Esophagus muscularis mucosa (tissue), 4 donors: Measurements from ENCODE around the gene POGK. TPM values are rescaled to one million over a fixed set of nuclear protein-coding genes. Genes with fewer than 3 reads are reported as not detected.

ENCODE experiments used
- DNase-seq: peaks from one replicate; pipeline ENCODE4 v3.0.0-alpha.2; 2017; ENCODE audit errors: extremely low spot score
- H3K27ac ChIP-seq, 4 donors: fragments of 200-600 bp; sonication (generic); replicated peaks in 1 of 4; 1 replicate in 3 of 4; 2 replicates in 1 of 4; pipeline ENCODE4 v1.5.1; 2016 to 2019; ENCODE audit warnings: mild to moderate bottlenecking in 1 of 4
- H3K27me3 ChIP-seq, 4 donors: fragments of 200-600 bp; sonication (generic); one replicate each; pipeline versions ENCODE4 v1.5.1 to v1.6.0; 2016 to 2019
- H3K36me3 ChIP-seq, 4 donors: fragments of 200-600 bp; sonication (generic); one replicate each; pipeline ENCODE4 v1.5.1; 2016 to 2019
- H3K4me1 ChIP-seq, 4 donors: fragments of 200-600 bp; sonication (generic); one replicate each; pipeline ENCODE4 v1.5.1; 2016 to 2019
- H3K4me3 ChIP-seq, 4 donors: fragments of 200-600 bp; sonication (generic); 1 replicate in 2 of 4; 2 replicates in 2 of 4; pipeline ENCODE4 v1.5.1; 2016 to 2019; ENCODE audit warnings: mild to moderate bottlenecking in 4 of 4, moderate library complexity in 1 of 4
- H3K9me3 ChIP-seq, 4 donors: fragments of 200-600 bp; sonication (generic); 1 replicate in 3 of 4; 2 replicates in 1 of 4; pipeline ENCODE4 v1.5.1; 2016 to 2019
- EP300 ChIP-seq: sonication (generic); formaldehyde crosslinking; IDR thresholded peaks from one replicate; pipeline ENCODE4 v1.6.1; 2017; ENCODE audit warnings: antibody characterized with exemption
- POLR2A ChIP-seq: fragments of 450-650 bp; IDR thresholded peaks from one replicate; pipeline ENCODE4 v1.6.1; 2017; ENCODE audit warnings: antibody characterized with exemption, moderate library complexity, mild to moderate bottlenecking, low read depth
- POLR2AphosphoS5 ChIP-seq, 2 donors: sonication (generic); formaldehyde crosslinking; IDR thresholded peaks; one replicate each; pipeline ENCODE4 v1.6.1; 2017; ENCODE audit warnings: antibody characterized with exemption in 2 of 2
- WGBS: methylation state at CpG from one replicate; pipeline ENCODE4 v1.1.5; 2018; 5-methylcytosine and 5-hydroxymethylcytosine counted together
- intact Hi-C: fragments of 100-400 bp; cut with DNase I; formaldehyde crosslinking; loops from one replicate; pipeline ENCODE4 v1.15.1; 2023
- total RNA-seq, 4 donors: library from RNA; depleted of rRNA; stranded (reverse); fragments of >200 nt; gene quantifications; one replicate each; pipeline versions ENCODE4 v1.1.0 to v1.2.1, GENCODE V29; 2016
- TF ChIP-seq, protein P1 (sequence below), 3 experiments: fragments of 200-600 bp in 2 of 3; fragments of 450-650 bp in 1 of 3; sonication (generic) in 2 of 3; IDR thresholded peaks; one replicate each; pipeline ENCODE4 v1.5.1; 2017 to 2019; ENCODE audit warnings: antibody characterized with exemption in 3 of 3, mild to moderate bottlenecking in 2 of 3, moderate library complexity in 1 of 3

POGK gene
- total RNA-seq, 4 donors from 2014 or later: 28.7 to 43.5 (median 36.4) TPM

DNA sequence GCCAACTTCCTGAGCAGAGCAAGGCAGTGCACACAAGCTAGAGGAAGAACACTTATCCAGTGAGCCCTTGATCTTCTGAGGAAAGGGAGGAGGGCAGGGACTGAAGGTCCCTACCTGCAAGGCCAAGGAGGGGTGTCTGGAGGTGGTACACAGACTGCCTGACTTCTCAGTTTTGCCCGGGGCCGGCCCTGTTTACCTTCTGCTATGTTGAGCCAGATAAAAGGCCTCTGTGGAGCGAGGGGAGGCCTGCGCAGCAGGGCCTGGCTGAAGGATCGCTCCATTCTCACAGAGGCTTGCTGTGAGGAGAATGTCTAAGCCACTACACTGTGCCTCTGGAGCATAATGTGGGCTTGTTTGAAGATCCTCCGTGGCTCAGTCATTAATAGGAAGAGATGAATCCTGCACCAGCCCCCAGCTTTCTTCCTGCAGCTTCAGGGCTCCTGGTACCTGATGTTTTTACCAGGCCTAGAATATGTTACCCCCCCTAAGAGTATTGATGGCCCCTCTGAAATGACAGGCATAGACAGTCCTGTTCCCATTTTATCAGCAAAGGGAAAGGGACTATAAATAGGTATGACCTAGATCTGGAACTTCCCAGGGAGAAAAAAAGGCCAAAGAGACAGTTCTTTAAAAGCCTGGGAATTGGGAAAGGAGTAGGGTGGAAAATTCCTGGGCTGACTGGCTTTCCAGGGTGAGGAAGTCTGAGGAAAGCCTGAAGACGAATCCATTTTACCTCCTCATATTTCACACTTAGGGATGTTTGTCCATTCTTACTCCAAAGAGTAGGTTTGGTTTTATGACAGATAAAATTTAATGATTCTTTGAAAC lies 4.7 kb downstream of the POGK start:
- Histone ChIP-seq H3K27me3 (no peaks in the 10 kb centered on the region), H3K27ac (peak overlapping the region; percentile 48 to 64 (median 57)), H3K9me3 (no peaks in the 10 kb centered on the region), H3K36me3 (peaks cover 21 to 80% (median 69%) of the 10 kb centered on the region in 4 donors), H3K4me3 (no peak overlapping the region), H3K4me1 (peaks cover 76 to 84% (median 81%) of the 10 kb centered on the region in 4 donors)
- no peak for DNase-seq
- WGBS: 74% methylated on average over 6 of the region's 7 CpGs
- TF ChIP-seq POLR2AphosphoS5 (IDR thresholded peaks at IDR 0.05) (no peak), EP300 (no peak), POLR2A (no peak)
- TF ChIP-seq, protein P1, sequence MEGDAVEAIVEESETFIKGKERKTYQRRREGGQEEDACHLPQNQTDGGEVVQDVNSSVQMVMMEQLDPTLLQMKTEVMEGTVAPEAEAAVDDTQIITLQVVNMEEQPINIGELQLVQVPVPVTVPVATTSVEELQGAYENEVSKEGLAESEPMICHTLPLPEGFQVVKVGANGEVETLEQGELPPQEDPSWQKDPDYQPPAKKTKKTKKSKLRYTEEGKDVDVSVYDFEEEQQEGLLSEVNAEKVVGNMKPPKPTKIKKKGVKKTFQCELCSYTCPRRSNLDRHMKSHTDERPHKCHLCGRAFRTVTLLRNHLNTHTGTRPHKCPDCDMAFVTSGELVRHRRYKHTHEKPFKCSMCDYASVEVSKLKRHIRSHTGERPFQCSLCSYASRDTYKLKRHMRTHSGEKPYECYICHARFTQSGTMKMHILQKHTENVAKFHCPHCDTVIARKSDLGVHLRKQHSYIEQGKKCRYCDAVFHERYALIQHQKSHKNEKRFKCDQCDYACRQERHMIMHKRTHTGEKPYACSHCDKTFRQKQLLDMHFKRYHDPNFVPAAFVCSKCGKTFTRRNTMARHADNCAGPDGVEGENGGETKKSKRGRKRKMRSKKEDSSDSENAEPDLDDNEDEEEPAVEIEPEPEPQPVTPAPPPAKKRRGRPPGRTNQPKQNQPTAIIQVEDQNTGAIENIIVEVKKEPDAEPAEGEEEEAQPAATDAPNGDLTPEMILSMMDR (IDR thresholded peaks at IDR 0.05): no peak
- intact Hi-C loops: no loop called here

DNA sequence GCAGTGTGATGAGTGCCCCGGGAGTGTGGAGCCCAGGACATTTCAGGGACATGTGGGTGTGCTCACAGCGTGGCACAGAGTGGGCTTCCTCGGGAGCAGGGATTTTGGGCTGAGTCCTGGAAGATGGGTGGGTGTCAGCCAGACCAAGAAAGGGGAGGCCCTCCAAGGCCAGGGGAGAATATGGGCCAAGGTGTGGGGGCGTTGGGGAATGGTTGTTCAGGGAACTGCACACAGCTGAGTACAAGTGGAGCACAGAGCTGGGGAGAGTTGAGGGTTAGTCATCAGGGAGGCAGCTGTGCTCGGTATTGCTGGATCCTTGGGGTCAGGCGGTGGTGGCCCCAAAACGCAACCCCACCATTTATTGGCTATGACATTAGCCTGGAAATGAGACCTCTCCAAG lies 5.5 kb downstream of the POGK start:
- WGBS: 64% methylated on average over 7 of the region's 7 CpGs
- H3K36me3 ChIP-seq: peaks cover 29 to 88% (median 77%) of the 10 kb centered on the region in 4 donors
- no peak for DNase-seq
- intact Hi-C loops: no loop called here
- no peak overlapping the region for H3K4me3 ChIP-seq
- no peaks in the 10 kb centered on the region for H3K9me3 ChIP-seq
- peaks cover 76 to 83% (median 81%) of the 10 kb centered on the region in 4 donors for H3K4me1 ChIP-seq
- no peaks in the 10 kb centered on the region for H3K27me3 ChIP-seq
- TF ChIP-seq POLR2AphosphoS5 (IDR thresholded peaks at IDR 0.05) (no peak), POLR2A (no peak), EP300 (no peak)
- TF ChIP-seq, protein P1 (IDR thresholded peaks at IDR 0.05): no peak
- peak overlapping the region; percentile 48 to 64 (median 57) for H3K27ac ChIP-seq

DNA sequence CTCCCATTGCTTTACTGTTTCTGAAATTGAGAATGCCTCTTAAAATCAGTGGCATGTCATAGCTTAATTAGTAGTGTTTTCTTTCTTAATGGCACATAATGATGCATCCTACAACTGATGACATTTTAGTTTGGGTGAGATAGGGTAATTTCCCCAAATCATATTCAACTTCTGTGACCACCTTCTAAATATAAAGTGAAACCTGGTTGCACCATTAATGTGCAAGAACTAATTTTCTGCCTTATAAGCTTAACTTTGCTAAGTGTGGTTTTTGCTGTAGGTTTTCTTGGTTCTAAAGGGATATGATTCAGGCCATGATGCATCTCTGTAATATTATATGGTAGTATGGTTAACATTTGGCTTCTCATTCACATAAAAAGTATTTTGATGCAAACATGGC lies 8.9 kb downstream of the POGK start:
- intact Hi-C loops: no loop called here
- H3K36me3 ChIP-seq: peaks cover 41 to 100% (median 90%) of the 10 kb centered on the region in 4 donors
- TF ChIP-seq EP300: no peak
- no peak for TF ChIP-seq POLR2A
- TF ChIP-seq POLR2AphosphoS5 (IDR thresholded peaks at IDR 0.05): no peak
- TF ChIP-seq, protein P1 (IDR thresholded peaks at IDR 0.05): no peak

DNA sequence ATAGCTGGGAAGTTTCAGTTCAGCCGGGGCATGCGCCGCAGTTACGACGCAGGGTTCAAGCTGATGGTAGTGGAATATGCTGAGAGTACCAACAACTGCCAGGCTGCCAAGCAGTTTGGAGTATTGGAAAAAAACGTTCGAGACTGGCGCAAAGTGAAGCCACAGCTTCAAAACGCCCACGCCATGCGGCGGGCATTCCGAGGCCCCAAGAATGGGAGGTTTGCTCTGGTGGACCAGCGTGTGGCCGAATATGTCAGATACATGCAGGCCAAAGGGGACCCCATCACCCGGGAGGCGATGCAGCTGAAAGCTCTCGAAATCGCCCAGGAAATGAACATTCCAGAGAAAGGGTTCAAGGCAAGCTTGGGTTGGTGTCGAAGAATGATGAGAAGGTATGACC lies 9.9 kb downstream of the POGK start:
- H3K36me3 ChIP-seq: peaks cover 48 to 100% (median 91%) of the 10 kb centered on the region in 4 donors
- TF ChIP-seq POLR2AphosphoS5 (IDR thresholded peaks at IDR 0.05) (no peak), POLR2A (no peak), EP300 (no peak)
- TF ChIP-seq, protein P1 (IDR thresholded peaks at IDR 0.05): no peak

More for the DNA sequence above, 8.9 kb downstream of the POGK start:
- H3K9me3 ChIP-seq: no peaks in the 10 kb centered on the region
- H3K27me3 ChIP-seq: no peaks in the 10 kb centered on the region
- no peak for DNase-seq
- no peak overlapping the region for H3K27ac ChIP-seq
- H3K4me1 ChIP-seq: peaks cover 46 to 56% (median 50%) of the 10 kb centered on the region in 4 donors
- no peak overlapping the region for H3K4me3 ChIP-seq

More for the DNA sequence above, 9.9 kb downstream of the POGK start:
- peaks cover 36 to 50% (median 44%) of the 10 kb centered on the region in 4 donors for H3K4me1 ChIP-seq
- no peak overlapping the region for H3K27ac ChIP-seq
- no peaks in the 10 kb centered on the region for H3K27me3 ChIP-seq
- no peak overlapping the region for H3K4me3 ChIP-seq
- intact Hi-C loops: no loop called here
- 96% methylated on average over 20 of the region's 20 CpGs for WGBS
- DNase-seq: no peak
- no peaks in the 10 kb centered on the region for H3K9me3 ChIP-seq
